ENCODE results near the gene CHST4. TPM values are rescaled to one million over a fixed set of nuclear protein-coding genes. Genes with fewer than 3 reads are reported as not detected.

CHST4 gene
- total RNA-seq, 4 donors from 2014 or later: 2.6 TPM; not detected in 3

DNA sequence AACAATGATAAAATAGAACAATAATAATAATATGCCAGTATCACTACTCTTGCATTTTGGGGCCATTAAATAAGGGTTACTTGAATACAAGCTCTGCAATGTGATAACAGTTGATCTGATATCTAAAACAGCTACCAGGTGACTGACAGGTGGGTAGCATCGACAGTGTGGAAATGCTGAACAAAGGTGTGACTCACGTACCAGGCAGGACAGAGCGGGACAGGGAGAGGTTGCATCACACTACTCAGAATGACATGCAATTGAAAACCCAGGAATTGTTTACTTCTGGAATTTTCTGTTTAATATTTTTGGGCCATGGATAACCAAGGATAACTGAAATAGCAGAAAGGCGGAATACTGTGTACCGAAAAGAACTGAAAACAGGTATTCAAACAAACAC is 21.3 kb upstream of the CHST4 start:
- no peak for TF ChIP-seq POLR2A (IDR thresholded peaks at IDR 0.05)
- TF ChIP-seq, protein P1, sequence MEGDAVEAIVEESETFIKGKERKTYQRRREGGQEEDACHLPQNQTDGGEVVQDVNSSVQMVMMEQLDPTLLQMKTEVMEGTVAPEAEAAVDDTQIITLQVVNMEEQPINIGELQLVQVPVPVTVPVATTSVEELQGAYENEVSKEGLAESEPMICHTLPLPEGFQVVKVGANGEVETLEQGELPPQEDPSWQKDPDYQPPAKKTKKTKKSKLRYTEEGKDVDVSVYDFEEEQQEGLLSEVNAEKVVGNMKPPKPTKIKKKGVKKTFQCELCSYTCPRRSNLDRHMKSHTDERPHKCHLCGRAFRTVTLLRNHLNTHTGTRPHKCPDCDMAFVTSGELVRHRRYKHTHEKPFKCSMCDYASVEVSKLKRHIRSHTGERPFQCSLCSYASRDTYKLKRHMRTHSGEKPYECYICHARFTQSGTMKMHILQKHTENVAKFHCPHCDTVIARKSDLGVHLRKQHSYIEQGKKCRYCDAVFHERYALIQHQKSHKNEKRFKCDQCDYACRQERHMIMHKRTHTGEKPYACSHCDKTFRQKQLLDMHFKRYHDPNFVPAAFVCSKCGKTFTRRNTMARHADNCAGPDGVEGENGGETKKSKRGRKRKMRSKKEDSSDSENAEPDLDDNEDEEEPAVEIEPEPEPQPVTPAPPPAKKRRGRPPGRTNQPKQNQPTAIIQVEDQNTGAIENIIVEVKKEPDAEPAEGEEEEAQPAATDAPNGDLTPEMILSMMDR (IDR thresholded peaks at IDR 0.05): no peak

GRCh38 chr16:71507061-71507460 is 19.2 kb upstream of the CHST4 start:
- DNase-seq: no peak
- H3K36me3 ChIP-seq: no peaks in the 10 kb centered on the region
- H3K4me3 ChIP-seq: no peak overlapping the region
- WGBS, 2 donors: 38 to 41% methylated on average over 1 of the region's 1 CpG
- no peak for TF ChIP-seq POLR2A (IDR thresholded peaks at IDR 0.05)
- TF ChIP-seq, protein P1 (IDR thresholded peaks at IDR 0.05): no peak
- H3K9me3 ChIP-seq: no peaks in the 10 kb centered on the region
- intact Hi-C loops (cut with DNase I): no loop called here
- H3K27ac ChIP-seq: no peak overlapping the region
- no peaks in the 10 kb centered on the region for H3K27me3 ChIP-seq
- H3K4me1 ChIP-seq: no peaks in the 10 kb centered on the region

More for the DNA sequence above, 21.3 kb upstream of the CHST4 start:
- 47 to 53% methylated on average over 5 of the region's 5 CpGs for WGBS, 2 donors
- Histone ChIP-seq H3K9me3 (no peaks in the 10 kb centered on the region), H3K4me1 (no peaks in the 10 kb centered on the region), H3K27ac (no peak overlapping the region), H3K27me3 (no peaks in the 10 kb centered on the region), H3K36me3 (no peaks in the 10 kb centered on the region), H3K4me3 (no peak overlapping the region)
- intact Hi-C loops (cut with DNase I): loop anchor here (5.0 kb wide), 1 partner anchor 93 kb away; no protein-coding TSS in a partner anchor
- no peak for DNase-seq

- intact Hi-C loops (cut with DNase I): no loop called here
- no peak overlapping the region for H3K4me3 ChIP-seq
- H3K27me3 ChIP-seq: peaks cover 0 to 5% (median 0%) of the 10 kb centered on the region in 4 donors
- H3K4me1 ChIP-seq: no peaks in the 10 kb centered on the region
- WGBS, 2 donors: 0% methylated on average over 1 of the region's 1 CpG
- DNase-seq: no peak
- no peak overlapping the region for H3K27ac ChIP-seq
- TF ChIP-seq, protein P1 (IDR thresholded peaks at IDR 0.05): no peak
- no peak for TF ChIP-seq POLR2A (IDR thresholded peaks at IDR 0.05)
- H3K36me3 ChIP-seq: no peaks in the 10 kb centered on the region
- no peaks in the 10 kb centered on the region for H3K9me3 ChIP-seq
These were observed 12.9 kb upstream of the CHST4 start for GRCh38 chr16:71513302-71513701.

DNA sequence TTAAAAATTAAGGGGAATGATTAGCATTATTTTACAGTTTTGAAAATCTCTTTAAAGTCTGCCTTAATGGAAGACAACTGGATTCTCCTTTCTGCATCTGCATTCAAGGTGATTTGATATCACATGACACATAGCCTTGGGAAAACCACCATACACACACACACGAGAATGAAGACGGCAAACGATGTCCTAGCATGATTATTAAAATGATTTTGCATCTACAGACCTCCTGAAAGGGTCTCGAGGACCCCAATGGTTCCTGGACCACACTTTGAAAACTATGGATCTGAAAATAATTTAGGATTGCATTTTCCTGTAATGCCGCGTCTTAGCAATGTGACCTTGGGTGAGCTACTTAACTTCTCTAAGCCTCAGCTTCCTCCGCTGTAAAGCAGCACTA is 11.8 kb upstream of the CHST4 start:
- no peak for TF ChIP-seq POLR2A (IDR thresholded peaks at IDR 0.05)
- TF ChIP-seq, protein P1 (IDR thresholded peaks at IDR 0.05): no peak
- 79 to 81% methylated on average over 7 of the region's 7 CpGs for WGBS, 2 donors

GRCh38 chr16:71515026-71515425 is 11.2 kb upstream of the CHST4 start:
- H3K27me3 ChIP-seq: peaks cover 0 to 5% (median 0%) of the 10 kb centered on the region in 4 donors
- WGBS, 2 donors: 70 to 77% methylated on average over 3 of the region's 3 CpGs
- H3K4me1 ChIP-seq: no peaks in the 10 kb centered on the region
- DNase-seq: no peak
- H3K36me3 ChIP-seq: no peaks in the 10 kb centered on the region
- TF ChIP-seq, protein P1 (IDR thresholded peaks at IDR 0.05): no peak
- no peak for TF ChIP-seq POLR2A (IDR thresholded peaks at IDR 0.05)
- no peak overlapping the region for H3K4me3 ChIP-seq
- H3K27ac ChIP-seq: no peak overlapping the region
- H3K9me3 ChIP-seq: no peaks in the 10 kb centered on the region
- intact Hi-C loops (cut with DNase I): no loop called here

More for the DNA sequence above, 11.8 kb upstream of the CHST4 start:
- Histone ChIP-seq H3K9me3 (no peaks in the 10 kb centered on the region), H3K4me1 (no peaks in the 10 kb centered on the region), H3K27me3 (peaks cover 0 to 5% (median 0%) of the 10 kb centered on the region in 4 donors), H3K27ac (no peak overlapping the region), H3K4me3 (no peak overlapping the region), H3K36me3 (no peaks in the 10 kb centered on the region)
- intact Hi-C loops (cut with DNase I): no loop called here
- no peak for DNase-seq
